Stimulated activated CD4-positive, alpha-beta T cell treated with anti-CD3 and anti-CD28 coated beads, TNF-alpha, amount 100 ng/mL, for 1 hour (primary cell): ENCODE results near the gene ZDHHC7.
A peak's percentile ranks its signal among the peaks of the same experiment; 100 is the strongest.
"Not testable (repeated sequence)": the region's sequence is repeated elsewhere in the genome, so short reads cannot be mapped to it uniquely, and the experiment has no call there.

ENCODE experiments used
- DNase-seq, 3 donors: peaks; one replicate each; pipeline ENCODE4 v3.0.0-alpha.2; 2020; ENCODE audit warnings: low read depth in 3 of 3, low spot score in 1 of 3

Gene ZDHHC7

GRCh38 chr16:84941921-84942320, 69.4 kb downstream of the ZDHHC7 start:
- DNase-seq = no peak

GRCh38 chr16:84940670-84941551, 70.4 kb downstream of the ZDHHC7 start:
- DNase-seq = no peak

GRCh38 chr16:84938616-84939015, 72.7 kb downstream of the ZDHHC7 start:
- not testable (repeated sequence) for DNase-seq

GRCh38 chr16:84937196-84938005, 73.9 kb downstream of the ZDHHC7 start:
- DNase-seq = no peak

- DNase-seq = no peak
Measured at GRCh38 chr16:84933774-84934631, 77.3 kb downstream of the ZDHHC7 start.

- no peak for DNase-seq
Measured at GRCh38 chr16:84932681-84933080, 78.7 kb downstream of the ZDHHC7 start.

GRCh38 chr16:84931506-84931905, 79.8 kb downstream of the ZDHHC7 start:
- DNase-seq = no peak

- no peak for DNase-seq
Measured at GRCh38 chr16:84931107-84931494, 80.2 kb downstream of the ZDHHC7 start.

GRCh38 chr16:84930298-84931106, 80.8 kb downstream of the ZDHHC7 start:
- peak in 1 of 3 donors; percentile 7 for DNase-seq

- no peak for DNase-seq
Measured at GRCh38 chr16:84929421-84930297, 81.7 kb downstream of the ZDHHC7 start.

GRCh38 chr16:84928679-84929420, 82.5 kb downstream of the ZDHHC7 start:
- DNase-seq = no peak

- no peak for DNase-seq
Measured at GRCh38 chr16:84927621-84928591, 83.4 kb downstream of the ZDHHC7 start.

GRCh38 chr16:84926462-84926861, 84.9 kb downstream of the ZDHHC7 start:
- no peak for DNase-seq

- no peak for DNase-seq
Measured at GRCh38 chr16:84925773-84926372, 85.5 kb downstream of the ZDHHC7 start.

- DNase-seq = peak in 2 of 3 donors; percentile 29 to 69
Measured at GRCh38 chr16:84925092-84925772, 86.1 kb downstream of the ZDHHC7 start.

- no peak for DNase-seq
Measured at GRCh38 chr16:84924331-84925091, 86.8 kb downstream of the ZDHHC7 start.
